GM10248 (cell line): Measurements from ENCODE around the gene PMPCB.

Experiments used
- CTCF ChIA-PET: fragments of 300-600 bp; sonication (Branson Sonifier 250); formaldehyde crosslinking; extraction: SDS; loops from one replicate; lab custom pipeline; 2021; ENCODE audit warnings: antibody characterized with exemption; lab: Yijun Ruan, JAX
- POLR2A ChIA-PET: fragments of 350-650 bp; sonication (Branson Sonifier 250); formaldehyde crosslinking; extraction: SDS; loops from one replicate; lab custom pipeline; 2020; ENCODE audit warnings: antibody characterized with exemption; lab: Yijun Ruan, JAX
- DNase-seq: peaks from one replicate; pipeline ENCODE4 v3.0.0; 2012; ENCODE audit errors: extremely low spot score
- TF ChIP-seq, protein P1 (sequence below): IDR thresholded peaks from 2 replicates; pipeline ENCODE4 v1.5.1; 2012; ENCODE audit warnings: mild to moderate bottlenecking, low read depth; ENCODE audit errors: extremely low read depth, missing control alignments, control extremely low read depth

The PMPCB gene

DNA sequence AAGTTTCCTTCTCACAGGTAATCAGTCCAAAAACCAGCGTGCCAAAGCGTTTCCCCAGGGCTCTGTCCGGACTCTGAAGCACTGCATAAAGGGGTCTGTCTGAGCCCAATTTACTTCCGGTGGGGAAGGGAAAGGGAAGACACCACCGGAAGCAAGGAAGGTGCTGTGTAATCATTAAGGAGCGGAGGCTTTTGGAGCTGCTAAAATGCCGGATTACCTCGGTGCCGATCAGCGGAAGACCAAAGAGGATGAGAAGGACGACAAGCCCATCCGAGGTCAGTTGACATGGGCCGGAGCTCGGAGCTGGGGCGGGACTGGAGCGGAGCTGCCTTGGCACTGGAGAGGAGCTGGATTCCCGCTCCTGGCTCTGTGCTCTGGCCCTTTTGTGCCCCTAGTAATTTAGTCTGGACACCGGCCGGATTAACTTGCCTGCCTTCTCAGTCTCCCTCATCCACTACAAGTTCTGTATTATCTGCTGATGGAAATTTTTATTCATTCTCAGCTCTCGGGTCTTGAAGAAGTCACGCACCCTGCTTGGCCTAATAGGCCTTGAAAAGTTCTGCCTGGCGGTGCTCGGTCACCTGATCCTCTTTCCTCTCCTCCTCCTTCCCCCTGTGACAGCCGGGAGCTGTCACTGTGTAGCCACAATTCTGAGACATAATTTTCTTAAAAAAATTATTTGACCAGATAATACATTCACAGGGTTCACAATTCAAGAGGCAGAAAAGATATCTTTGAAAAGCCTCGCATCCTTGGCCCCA is 50.5 kb downstream of the PMPCB start, which contains the start of gene PSMC2:
Gene PSMC2 (plus strand): TSS at position 137 of the 761 bp plus-strand sequence. CDS start 69 bp downstream, at position 206.
- CTCF ChIA-PET: interaction anchor here (1.1 to 3.2 kb wide), 5 partner anchors 10 to 59 kb away, joined by 3 to 10 read pairs (median 3); no protein-coding TSS in a partner anchor
- POLR2A ChIA-PET: interaction anchor here (1.0 kb wide), 1 partner anchor 54 kb away, joined by 3 read pairs; no protein-coding TSS in a partner anchor
- peak; percentile 77 for DNase-seq
- TF ChIP-seq, protein P1, sequence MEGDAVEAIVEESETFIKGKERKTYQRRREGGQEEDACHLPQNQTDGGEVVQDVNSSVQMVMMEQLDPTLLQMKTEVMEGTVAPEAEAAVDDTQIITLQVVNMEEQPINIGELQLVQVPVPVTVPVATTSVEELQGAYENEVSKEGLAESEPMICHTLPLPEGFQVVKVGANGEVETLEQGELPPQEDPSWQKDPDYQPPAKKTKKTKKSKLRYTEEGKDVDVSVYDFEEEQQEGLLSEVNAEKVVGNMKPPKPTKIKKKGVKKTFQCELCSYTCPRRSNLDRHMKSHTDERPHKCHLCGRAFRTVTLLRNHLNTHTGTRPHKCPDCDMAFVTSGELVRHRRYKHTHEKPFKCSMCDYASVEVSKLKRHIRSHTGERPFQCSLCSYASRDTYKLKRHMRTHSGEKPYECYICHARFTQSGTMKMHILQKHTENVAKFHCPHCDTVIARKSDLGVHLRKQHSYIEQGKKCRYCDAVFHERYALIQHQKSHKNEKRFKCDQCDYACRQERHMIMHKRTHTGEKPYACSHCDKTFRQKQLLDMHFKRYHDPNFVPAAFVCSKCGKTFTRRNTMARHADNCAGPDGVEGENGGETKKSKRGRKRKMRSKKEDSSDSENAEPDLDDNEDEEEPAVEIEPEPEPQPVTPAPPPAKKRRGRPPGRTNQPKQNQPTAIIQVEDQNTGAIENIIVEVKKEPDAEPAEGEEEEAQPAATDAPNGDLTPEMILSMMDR: no peak

- no peak for DNase-seq
- ChIA-PET POLR2A (interaction anchor here (1.0 kb wide), 1 partner anchor 55 kb away, joined by 3 read pairs; no protein-coding TSS in a partner anchor), CTCF (interaction anchor here (1.1 to 3.2 kb wide), 4 partner anchors 9 to 36 kb away, joined by 3 to 10 read pairs (median 3); no protein-coding TSS in a partner anchor)
- TF ChIP-seq, protein P1: no peak
These were observed 51.2 kb downstream of the PMPCB start for GRCh38 chr7:103348452-103348851.

- CTCF ChIA-PET: interaction anchor here (1.1 to 3.2 kb wide), 3 partner anchors 9 to 36 kb away, joined by 3 to 10 read pairs (median 3); no protein-coding TSS in a partner anchor
- POLR2A ChIA-PET: no interaction called here
- TF ChIP-seq, protein P1: no peak
- DNase-seq: no peak
These were observed 51.7 kb downstream of the PMPCB start for GRCh38 chr7:103348959-103349358.

- DNase-seq: no peak
- TF ChIP-seq, protein P1: no peak
- ChIA-PET POLR2A (no interaction called here), CTCF (interaction anchor here (3.2 kb wide), 1 partner anchor 8 kb away, joined by 10 read pairs; no protein-coding TSS in a partner anchor)
These were observed 52.6 kb downstream of the PMPCB start for GRCh38 chr7:103349805-103350204.
